ENCODE results near the gene IQSEC3. TPM values are rescaled to one million over a fixed set of nuclear protein-coding genes. Genes with fewer than 3 reads are reported as not detected.
"Not testable (repeated sequence)": the region's sequence is repeated elsewhere in the genome, so short reads cannot be mapped to it uniquely, and the experiment has no call there.

Gene IQSEC3
- total RNA-seq, 1 donor from 2014 or later, result 1.1 TPM

GRCh38 chr12:58832-59231 lies 7.7 kb upstream of the IQSEC3 start:
- Mint-ChIP-seq H3K36me3 (ENCODE audit: low read depth) (no peaks in the 10 kb centered on the region), H3K4me1 (no peaks in the 10 kb centered on the region), H3K27me3 (ENCODE audit: low read depth) (peaks cover 84% of the 10 kb centered on the region), H3K4me3 (no peak overlapping the region), H3K27ac (ENCODE audit: unreplicated experiment) (no peak overlapping the region), H3K9me3 (peaks cover 2% of the 10 kb centered on the region)
- no peak for TF ChIP-seq CTCF (conservative IDR thresholded peaks at IDR 0.05)
- no peak for DNase-seq (ENCODE audit: low read depth, low spot score)

GRCh38 chr12:61845-62244 lies 4.7 kb upstream of the IQSEC3 start:
- H3K4me3 Mint-ChIP-seq; DNase-seq (ENCODE audit: low read depth, low spot score): not testable (repeated sequence)
- peaks cover 74% of the 10 kb centered on the region for H3K27me3 Mint-ChIP-seq (ENCODE audit: low read depth)

GRCh38 chr12:65491-66063 lies 990 bp upstream of the IQSEC3 start:
- H3K4me3 Mint-ChIP-seq; H3K36me3 Mint-ChIP-seq (ENCODE audit: low read depth); H3K27ac Mint-ChIP-seq (ENCODE audit: unreplicated experiment); DNase-seq (ENCODE audit: low read depth, low spot score); H3K4me1 Mint-ChIP-seq; H3K9me3 Mint-ChIP-seq: not testable (repeated sequence)
- H3K27me3 Mint-ChIP-seq (ENCODE audit: low read depth), result peaks cover 64% of the 10 kb centered on the region

More at GRCh38 chr12:61845-62244, 4.7 kb upstream of the IQSEC3 start:
- H3K9me3 Mint-ChIP-seq; H3K27ac Mint-ChIP-seq (ENCODE audit: unreplicated experiment); H3K4me1 Mint-ChIP-seq; H3K36me3 Mint-ChIP-seq (ENCODE audit: low read depth): not testable (repeated sequence)

GRCh38 chr12:66782-67504 lies 376 bp downstream of the IQSEC3 start:
- TF ChIP-seq CTCF (conservative IDR thresholded peaks at IDR 0.05), result peak; percentile 18
- H3K4me3 Mint-ChIP-seq; H3K27ac Mint-ChIP-seq (ENCODE audit: unreplicated experiment); H3K36me3 Mint-ChIP-seq (ENCODE audit: low read depth); H3K9me3 Mint-ChIP-seq; H3K4me1 Mint-ChIP-seq: not testable (repeated sequence)
- DNase-seq (ENCODE audit: low read depth, low spot score), result peak; percentile 54
- H3K27me3 Mint-ChIP-seq (ENCODE audit: low read depth), result peaks cover 64% of the 10 kb centered on the region

GRCh38 chr12:69677-70076 lies 3.1 kb downstream of the IQSEC3 start:
- H3K4me3 Mint-ChIP-seq; H3K36me3 Mint-ChIP-seq (ENCODE audit: low read depth); H3K4me1 Mint-ChIP-seq; DNase-seq (ENCODE audit: low read depth, low spot score); H3K27ac Mint-ChIP-seq (ENCODE audit: unreplicated experiment); H3K9me3 Mint-ChIP-seq: not testable (repeated sequence)
- peaks cover 72% of the 10 kb centered on the region for H3K27me3 Mint-ChIP-seq (ENCODE audit: low read depth)

- not testable (repeated sequence) for H3K27ac Mint-ChIP-seq (ENCODE audit: unreplicated experiment); H3K9me3 Mint-ChIP-seq; H3K4me1 Mint-ChIP-seq; H3K4me3 Mint-ChIP-seq; DNase-seq (ENCODE audit: low read depth, low spot score); H3K36me3 Mint-ChIP-seq (ENCODE audit: low read depth)
- H3K27me3 Mint-ChIP-seq (ENCODE audit: low read depth), result peaks cover 71% of the 10 kb centered on the region
These were observed 4.0 kb downstream of the IQSEC3 start for GRCh38 chr12:70541-70940.

GRCh38 chr12:72018-72417 lies 5.5 kb downstream of the IQSEC3 start:
- not testable (repeated sequence) for H3K36me3 Mint-ChIP-seq (ENCODE audit: low read depth); DNase-seq (ENCODE audit: low read depth, low spot score); H3K4me3 Mint-ChIP-seq; H3K9me3 Mint-ChIP-seq; H3K27ac Mint-ChIP-seq (ENCODE audit: unreplicated experiment); H3K4me1 Mint-ChIP-seq
- H3K27me3 Mint-ChIP-seq (ENCODE audit: low read depth), result peaks cover 79% of the 10 kb centered on the region

GRCh38 chr12:74420-75190 lies 8.0 kb downstream of the IQSEC3 start:
- not testable (repeated sequence) for H3K9me3 Mint-ChIP-seq; DNase-seq (ENCODE audit: low read depth, low spot score); H3K4me1 Mint-ChIP-seq; H3K27ac Mint-ChIP-seq (ENCODE audit: unreplicated experiment); H3K4me3 Mint-ChIP-seq; H3K36me3 Mint-ChIP-seq (ENCODE audit: low read depth)
- peaks cover 79% of the 10 kb centered on the region for H3K27me3 Mint-ChIP-seq (ENCODE audit: low read depth)

- not testable (repeated sequence) for DNase-seq (ENCODE audit: low read depth, low spot score); H3K9me3 Mint-ChIP-seq; H3K4me3 Mint-ChIP-seq; H3K27ac Mint-ChIP-seq (ENCODE audit: unreplicated experiment); H3K4me1 Mint-ChIP-seq; H3K36me3 Mint-ChIP-seq (ENCODE audit: low read depth)
- H3K27me3 Mint-ChIP-seq (ENCODE audit: low read depth), result peaks cover 79% of the 10 kb centered on the region
These were observed 9.0 kb downstream of the IQSEC3 start for GRCh38 chr12:75541-75940.

GRCh38 chr12:76102-76501 lies 9.5 kb downstream of the IQSEC3 start:
- H3K36me3 Mint-ChIP-seq (ENCODE audit: low read depth); H3K4me3 Mint-ChIP-seq; H3K27ac Mint-ChIP-seq (ENCODE audit: unreplicated experiment); DNase-seq (ENCODE audit: low read depth, low spot score); H3K9me3 Mint-ChIP-seq; H3K4me1 Mint-ChIP-seq: not testable (repeated sequence)
- H3K27me3 Mint-ChIP-seq (ENCODE audit: low read depth), result peaks cover 79% of the 10 kb centered on the region

GRCh38 chr12:76551-76950 lies 10.0 kb downstream of the IQSEC3 start:
- not testable (repeated sequence) for H3K27ac Mint-ChIP-seq (ENCODE audit: unreplicated experiment); H3K9me3 Mint-ChIP-seq; DNase-seq (ENCODE audit: low read depth, low spot score); H3K36me3 Mint-ChIP-seq (ENCODE audit: low read depth); H3K4me3 Mint-ChIP-seq; H3K4me1 Mint-ChIP-seq
- peaks cover 79% of the 10 kb centered on the region for H3K27me3 Mint-ChIP-seq (ENCODE audit: low read depth)
